Measurements from ENCODE around the gene NR4A1. TPM values are rescaled to one million over a fixed set of nuclear protein-coding genes. Genes with fewer than 3 reads are reported as not detected.

The NR4A1 gene
- total RNA-seq, 2 donors from 2014 or later, result 17.7 to 18.4 TPM

GRCh38 chr12:52044292-52044983, 6.8 kb upstream of the NR4A1 start:
- no peaks in the 10 kb centered on the region for H3K9me3 Mint-ChIP-seq
- peaks cover 3% of the 10 kb centered on the region for H3K27me3 Mint-ChIP-seq (ENCODE audit: insufficient read depth)
- no peak overlapping the region for H3K27ac Mint-ChIP-seq
- Histone ChIP-seq H3K36me3 (ENCODE audit: control insufficient read depth, insufficient read depth, low read length) (peaks cover 4% of the 10 kb centered on the region), H3K4me1 (ENCODE audit: control insufficient read depth, insufficient read depth, low read length) (no peaks in the 10 kb centered on the region), H3K27me3 (ENCODE audit: control insufficient read depth, insufficient read depth, low read length, poor library complexity, severe bottlenecking) (no peaks in the 10 kb centered on the region), H3K4me3 (ENCODE audit: low read length) (no peak overlapping the region), H3K27ac (ENCODE audit: low read depth, low read length) (no peak overlapping the region), H3K9ac (ENCODE audit: extremely low read depth, low read length, poor library complexity, severe bottlenecking) (no peak overlapping the region), H3K9me3 (ENCODE audit: control insufficient read depth, low read length) (no peaks in the 10 kb centered on the region)
- no peak overlapping the region for H3K4me3 Mint-ChIP-seq
- no peak for TF ChIP-seq CTCF (conservative IDR thresholded peaks at IDR 0.05)
- peaks cover 7% of the 10 kb centered on the region for H3K36me3 Mint-ChIP-seq (ENCODE audit: low read depth)
- 91% methylated on average over 12 to 18 of the region's 18 CpGs for WGBS, 2 experiments (ENCODE audit: insufficient coverage in 1 of 2, insufficient read length in 1 of 2)
- H3K4me1 Mint-ChIP-seq, result peaks cover 3% of the 10 kb centered on the region
- no peak for DNase-seq

DNA sequence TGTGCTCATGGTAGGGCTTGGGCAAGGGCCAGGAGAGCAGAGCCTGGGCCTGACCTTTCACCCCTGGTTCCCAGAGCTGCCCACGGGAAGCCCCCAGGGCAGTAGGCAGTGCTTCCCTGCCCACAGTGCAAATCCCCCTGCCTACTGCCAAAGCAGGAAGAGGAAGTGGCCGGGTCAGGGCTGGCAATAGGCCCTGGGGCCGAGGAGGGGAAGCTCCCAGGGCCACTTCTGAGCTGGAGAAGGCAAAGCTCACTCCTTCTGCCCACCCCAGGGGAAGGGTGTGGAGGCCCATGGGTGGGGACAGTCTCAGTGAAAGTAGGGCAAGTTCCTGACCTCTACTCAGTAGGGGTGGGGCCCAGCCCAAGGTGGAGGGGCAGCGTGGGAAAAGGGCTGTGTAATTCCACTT, 5.4 kb upstream of the NR4A1 start:
- DNase-seq, result no peak
- no peaks in the 10 kb centered on the region for H3K9me3 Mint-ChIP-seq
- Histone ChIP-seq H3K4me1 (ENCODE audit: control insufficient read depth, insufficient read depth, low read length) (no peaks in the 10 kb centered on the region), H3K27ac (ENCODE audit: low read depth, low read length) (no peak overlapping the region), H3K4me3 (ENCODE audit: low read length) (no peak overlapping the region), H3K9me3 (ENCODE audit: control insufficient read depth, low read length) (no peaks in the 10 kb centered on the region), H3K36me3 (ENCODE audit: control insufficient read depth, insufficient read depth, low read length) (peaks cover 4% of the 10 kb centered on the region), H3K9ac (ENCODE audit: extremely low read depth, low read length, poor library complexity, severe bottlenecking) (no peak overlapping the region), H3K27me3 (ENCODE audit: control insufficient read depth, insufficient read depth, low read length, poor library complexity, severe bottlenecking) (no peaks in the 10 kb centered on the region)
- H3K27me3 Mint-ChIP-seq (ENCODE audit: insufficient read depth), result peaks cover 10% of the 10 kb centered on the region
- H3K4me3 Mint-ChIP-seq, result no peak overlapping the region
- peaks cover 7% of the 10 kb centered on the region for H3K36me3 Mint-ChIP-seq (ENCODE audit: low read depth)
- TF ChIP-seq CTCF (conservative IDR thresholded peaks at IDR 0.05), result no peak
- H3K4me1 Mint-ChIP-seq, result peaks cover 16% of the 10 kb centered on the region
- WGBS, 2 experiments (ENCODE audit: insufficient coverage in 1 of 2, insufficient read length in 1 of 2), result 66 to 72% methylated on average over 3 to 4 of the region's 4 CpGs
- no peak overlapping the region for H3K27ac Mint-ChIP-seq

DNA sequence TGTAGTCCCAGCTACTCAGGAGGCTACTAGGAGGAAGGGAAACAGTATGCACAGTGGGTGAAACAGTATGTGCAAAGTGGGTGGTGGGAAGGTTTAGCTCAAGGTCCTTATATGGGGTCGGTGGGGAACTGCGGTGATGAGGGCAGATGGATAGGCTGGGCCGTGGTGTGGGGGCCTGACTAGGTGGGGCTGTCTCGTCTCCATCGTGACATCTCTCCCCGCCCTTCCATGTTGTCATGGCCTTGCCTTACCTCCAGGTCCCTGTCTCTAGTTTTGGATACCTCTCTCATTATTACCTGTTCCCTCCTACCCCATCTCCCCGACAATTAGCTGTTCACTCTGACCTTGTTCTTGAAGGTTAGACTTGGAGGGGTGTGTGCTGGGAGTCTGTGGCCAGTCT, 4.4 kb upstream of the NR4A1 start:
- Histone ChIP-seq H3K4me1 (ENCODE audit: control insufficient read depth, insufficient read depth, low read length) (no peaks in the 10 kb centered on the region), H3K9me3 (ENCODE audit: control insufficient read depth, low read length) (no peaks in the 10 kb centered on the region), H3K36me3 (ENCODE audit: control insufficient read depth, insufficient read depth, low read length) (peaks cover 4% of the 10 kb centered on the region), H3K27ac (ENCODE audit: low read depth, low read length) (no peak overlapping the region), H3K9ac (ENCODE audit: extremely low read depth, low read length, poor library complexity, severe bottlenecking) (no peak overlapping the region), H3K4me3 (ENCODE audit: low read length) (no peak overlapping the region), H3K27me3 (ENCODE audit: control insufficient read depth, insufficient read depth, low read length, poor library complexity, severe bottlenecking) (no peaks in the 10 kb centered on the region)
- TF ChIP-seq CTCF (conservative IDR thresholded peaks at IDR 0.05), result no peak
- Mint-ChIP-seq H3K9me3 (no peaks in the 10 kb centered on the region), H3K4me3 (no peak overlapping the region), H3K27me3 (ENCODE audit: insufficient read depth) (peaks cover 10% of the 10 kb centered on the region), H3K27ac (no peak overlapping the region), H3K4me1 (peaks cover 19% of the 10 kb centered on the region), H3K36me3 (ENCODE audit: low read depth) (peaks cover 7% of the 10 kb centered on the region)
- DNase-seq, result no peak
- 94 to 100% methylated on average over 4 to 7 of the region's 7 CpGs for WGBS, 2 experiments (ENCODE audit: insufficient coverage in 1 of 2, insufficient read length in 1 of 2)

Data from endodermal cell (in vitro differentiated cells).